GM18499 (cell line): ENCODE measurements around the gene NHSL1.
"Not testable (repeated sequence)": the region's sequence is repeated elsewhere in the genome, so short reads cannot be mapped to it uniquely, and the experiment has no call there.

Experiments used
- ATAC-seq: cut with Tn5 transposase; IDR thresholded peaks from one replicate; pipeline ENCODE4 v1.9.1; 2021; ENCODE audit warnings: moderate number of reproducible peaks; ENCODE audit not compliant: insufficient read depth, unreplicated experiment

NHSL1 gene

DNA sequence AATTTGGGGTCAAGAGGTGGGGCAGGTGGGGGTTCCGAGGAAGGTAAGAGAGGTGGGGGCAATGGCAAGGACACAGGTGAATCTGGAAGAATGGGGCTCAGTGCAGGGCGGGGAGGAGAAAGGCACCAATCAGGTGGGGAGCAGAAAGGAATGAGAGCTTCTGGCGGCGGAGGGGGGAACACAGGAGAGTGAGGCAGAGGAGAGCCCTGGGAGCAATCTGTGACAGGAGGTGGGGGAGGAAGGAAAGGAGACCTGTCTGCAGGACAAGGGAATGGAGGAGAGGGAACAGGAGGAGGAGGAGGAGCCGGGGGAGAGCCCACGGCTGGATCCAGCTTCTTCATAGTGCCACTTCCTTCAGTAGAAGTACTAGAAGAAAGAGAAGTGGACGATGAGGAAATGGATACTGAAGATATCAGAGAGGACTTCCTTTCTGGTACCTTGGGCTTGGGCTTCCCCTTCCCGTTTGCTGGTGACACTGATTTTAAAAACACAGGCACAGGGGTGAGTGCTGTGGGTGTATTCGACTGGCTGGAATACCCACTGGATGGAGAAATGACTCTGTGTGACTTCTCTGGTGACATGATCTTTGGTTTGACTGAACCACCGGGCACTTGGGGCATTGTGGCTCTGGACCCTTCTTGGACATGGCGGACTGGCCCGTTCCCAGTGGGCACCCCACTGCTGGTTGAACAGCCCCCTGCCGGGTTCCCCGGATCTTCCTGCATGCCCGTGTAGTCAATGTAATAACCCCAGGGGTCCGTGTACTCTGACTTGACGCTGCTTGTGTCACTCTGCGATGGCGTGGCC, 67.8 kb downstream of the NHSL1 start:
- ATAC-seq: no peak

DNA sequence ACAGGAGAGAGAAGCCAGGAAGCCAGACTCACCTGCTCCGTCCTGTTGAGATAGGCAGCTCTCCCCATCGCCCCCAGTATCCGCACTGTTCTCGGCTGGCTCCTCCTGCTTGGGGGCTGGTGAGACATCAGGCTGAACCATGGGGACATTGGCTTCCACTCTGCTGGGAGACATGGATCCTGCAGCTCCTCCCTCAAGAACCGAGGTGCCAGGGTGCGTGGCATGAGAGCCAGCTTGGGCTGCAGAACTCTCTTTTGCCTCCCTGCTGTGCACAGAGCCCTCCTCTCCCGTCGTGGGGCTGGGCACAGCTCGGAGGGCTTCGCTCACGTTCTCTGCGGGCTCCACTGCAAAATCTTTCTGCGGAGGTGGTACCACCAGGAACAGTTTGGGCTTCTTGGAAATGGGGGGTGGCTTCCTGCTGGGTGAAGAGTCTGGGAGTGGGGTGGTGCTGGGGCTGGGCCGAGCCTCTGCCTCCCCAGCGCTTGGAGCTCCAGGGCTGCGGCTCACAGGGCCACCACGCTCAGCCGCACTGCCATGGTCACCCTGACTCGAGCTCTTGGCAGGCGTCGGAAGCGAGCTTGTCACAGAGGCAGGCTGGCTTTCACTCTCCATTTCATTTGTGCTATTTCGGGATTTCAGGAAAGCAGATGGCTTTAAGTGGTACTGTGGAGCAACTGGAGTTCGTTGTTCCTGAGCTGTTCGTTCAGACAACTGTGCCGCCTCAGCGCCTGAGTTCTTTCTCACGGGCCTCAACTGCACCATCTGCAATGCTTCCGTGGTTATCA, 68.7 kb downstream of the NHSL1 start:
- ATAC-seq: no peak

DNA sequence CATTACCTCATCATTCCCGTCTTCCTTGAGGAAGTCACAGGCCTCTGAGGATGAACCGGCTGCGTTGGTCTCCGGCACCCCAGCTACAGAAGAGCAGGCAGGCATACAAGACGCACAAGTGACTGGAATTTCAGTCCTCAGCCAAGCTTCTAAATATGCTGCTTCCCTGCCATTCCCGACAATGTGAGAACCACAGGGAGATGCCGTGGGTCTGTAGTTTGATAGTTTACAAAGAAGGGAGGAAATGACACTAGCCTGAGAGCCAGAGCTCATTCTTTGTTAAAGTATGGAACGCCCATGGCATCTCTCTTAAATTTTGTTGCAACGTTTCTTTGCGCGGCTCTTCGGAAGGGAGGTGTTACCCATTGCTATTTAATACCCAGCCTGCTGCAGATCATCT, 69.5 kb downstream of the NHSL1 start:
- ATAC-seq: no peak

DNA sequence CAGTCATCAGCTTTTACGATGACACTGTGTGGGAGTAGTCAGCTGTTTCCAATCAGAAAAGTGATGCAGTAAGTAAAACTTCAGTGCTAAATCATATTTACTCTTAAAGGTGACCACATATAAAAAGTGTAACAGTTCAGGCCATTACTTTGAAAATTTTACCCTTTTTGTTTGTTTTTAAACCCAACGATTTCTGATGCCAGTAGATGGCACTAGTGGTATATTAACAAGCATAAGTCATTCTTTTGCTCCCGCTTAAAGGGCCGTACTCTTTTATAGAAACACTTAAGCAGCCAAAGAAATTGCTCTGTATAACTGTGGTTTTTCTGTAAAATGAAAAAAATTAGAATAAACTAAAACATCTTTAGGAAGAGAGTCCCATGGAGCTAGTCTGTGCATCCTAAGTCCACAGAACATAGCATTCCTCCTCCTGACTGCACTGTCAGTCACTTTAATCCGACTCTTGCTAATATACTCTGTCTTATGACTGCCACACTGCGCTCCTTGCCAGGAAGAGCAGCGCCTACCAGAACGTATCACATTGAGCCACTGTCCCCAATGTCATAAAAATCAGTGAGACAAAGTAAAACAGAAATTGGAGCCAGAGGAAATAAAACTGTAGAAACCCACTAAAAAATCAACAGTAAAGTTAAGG, 70.2 kb downstream of the NHSL1 start:
- no peak for ATAC-seq

DNA sequence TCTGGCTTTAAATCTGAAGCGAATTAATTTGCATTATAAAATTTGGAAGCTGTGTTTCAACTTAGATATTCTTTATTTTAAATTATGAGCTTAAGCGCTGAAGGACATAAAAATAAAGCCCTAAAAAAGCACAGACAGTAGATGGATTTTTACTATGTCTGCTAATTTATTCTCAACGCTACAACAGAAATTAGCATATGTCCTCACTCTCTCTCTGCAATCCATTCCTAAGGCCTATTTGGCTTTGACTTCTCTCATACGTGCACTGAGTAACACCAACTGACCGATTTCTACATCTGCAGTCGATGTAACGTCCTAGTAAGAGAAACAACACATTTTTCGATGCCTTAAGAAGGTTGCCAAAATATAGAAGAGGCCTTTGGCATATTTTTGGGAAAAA, 71.6 kb downstream of the NHSL1 start:
- ATAC-seq: no peak

DNA sequence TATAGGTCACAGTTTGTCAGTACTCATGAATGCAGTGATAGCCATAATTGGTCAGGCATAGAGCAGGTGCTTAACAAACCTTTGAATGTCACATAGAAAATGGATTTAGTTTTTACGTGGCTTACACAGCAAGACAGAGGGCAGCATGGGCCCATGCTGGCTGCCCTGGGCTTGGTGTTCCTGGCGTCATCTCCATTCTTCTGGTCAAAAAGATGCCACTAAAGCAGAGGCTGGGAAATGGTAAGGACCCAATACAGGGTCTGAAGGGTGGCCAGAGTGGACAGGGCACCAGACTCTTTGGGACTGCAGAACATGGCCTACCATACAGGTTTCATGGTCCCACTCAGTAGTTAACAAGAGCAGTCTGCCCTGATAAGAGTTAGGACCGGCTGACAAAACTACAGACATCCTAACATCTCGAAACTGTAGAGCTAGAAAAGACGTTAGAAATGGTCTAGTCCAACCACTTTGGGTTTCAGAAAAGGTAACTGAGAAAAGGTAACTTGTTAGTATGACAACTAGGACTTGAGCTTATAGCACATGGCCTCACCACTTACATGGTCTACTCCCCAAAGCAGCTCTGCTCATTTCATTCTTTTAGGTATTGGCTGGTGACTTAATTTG, 72.7 kb downstream of the NHSL1 start:
- no peak for ATAC-seq

DNA sequence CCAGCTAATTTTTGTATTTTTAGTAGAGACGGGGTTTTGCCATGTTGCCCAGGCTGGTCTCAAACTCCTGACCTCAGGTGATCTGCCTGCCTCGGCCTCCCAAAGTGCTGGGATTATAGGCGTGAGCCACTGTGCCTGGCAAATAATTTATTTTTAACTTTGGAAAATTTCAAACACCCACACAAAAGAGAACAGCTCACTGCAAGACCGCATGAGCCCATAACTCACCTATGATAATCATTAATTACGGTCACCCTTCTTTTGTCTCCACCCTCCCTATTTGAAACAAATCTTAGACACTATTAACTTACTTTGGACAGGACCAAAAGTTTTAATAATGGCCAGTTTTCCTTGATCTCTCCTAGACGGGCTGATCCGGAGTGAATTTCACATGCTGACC, 74.0 kb downstream of the NHSL1 start:
- not testable (repeated sequence) for ATAC-seq

DNA sequence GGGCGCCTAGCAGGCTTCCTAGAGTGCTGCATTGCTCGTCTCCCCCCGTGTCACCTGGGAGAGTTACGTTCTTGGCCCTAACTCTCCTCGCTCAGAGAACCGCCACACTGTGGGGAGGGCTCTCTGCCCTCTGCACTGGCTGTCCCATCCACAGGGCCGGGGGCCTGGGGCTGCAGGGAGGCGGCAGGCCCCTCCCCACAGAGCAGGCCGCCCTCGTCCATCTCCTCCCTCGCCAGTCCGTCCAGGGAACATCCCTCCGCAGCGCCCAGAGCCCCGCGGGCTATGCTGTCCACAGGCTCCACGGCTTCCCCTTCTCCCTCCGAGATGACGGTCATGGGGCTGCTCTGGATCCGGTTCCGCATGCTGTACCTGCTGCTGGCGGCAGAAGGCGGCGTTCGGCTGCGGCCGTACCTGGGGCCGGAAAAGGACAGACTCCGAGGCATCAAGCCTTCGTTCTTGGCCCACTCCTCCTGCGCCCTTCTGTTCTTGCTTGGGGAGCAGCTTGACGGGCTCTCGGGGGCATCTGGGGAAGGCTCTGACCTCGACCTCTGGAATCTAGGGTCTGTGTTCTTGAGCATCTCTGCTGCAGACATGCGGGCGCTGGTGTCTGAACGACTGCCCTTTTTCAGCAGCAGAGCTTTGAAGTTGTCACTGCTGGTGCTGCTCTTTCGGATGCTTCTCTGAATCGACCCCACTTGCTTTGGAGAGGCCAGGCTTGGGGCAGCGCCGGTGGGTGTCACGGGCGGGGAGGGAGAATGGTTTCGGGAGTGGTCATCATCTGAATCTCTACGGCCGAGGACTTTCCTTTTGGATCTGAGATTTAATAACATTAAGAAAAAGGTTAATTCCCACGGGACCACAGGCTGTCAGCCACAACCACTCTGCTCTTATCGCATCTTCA, 75.0 kb downstream of the NHSL1 start:
- no peak for ATAC-seq

DNA sequence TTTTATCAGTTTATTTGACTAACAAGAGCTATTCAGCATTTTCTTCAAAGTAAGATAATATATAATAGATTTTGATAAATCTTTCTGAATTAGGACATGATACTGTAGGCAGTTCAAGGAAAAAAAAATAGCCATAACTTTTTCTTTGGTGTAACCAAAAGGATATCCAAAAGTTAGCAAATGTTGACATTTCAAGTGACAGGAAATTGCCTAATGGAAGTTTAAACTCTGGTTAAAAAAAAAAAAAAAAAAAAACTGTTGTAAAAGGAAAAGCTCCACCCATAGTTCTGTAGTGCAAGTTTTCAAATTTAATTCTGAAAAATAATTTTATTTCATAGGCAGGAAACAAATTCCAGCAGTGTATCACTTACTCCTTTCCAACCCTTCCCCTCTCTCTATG, 76.4 kb downstream of the NHSL1 start:
- no peak for ATAC-seq

DNA sequence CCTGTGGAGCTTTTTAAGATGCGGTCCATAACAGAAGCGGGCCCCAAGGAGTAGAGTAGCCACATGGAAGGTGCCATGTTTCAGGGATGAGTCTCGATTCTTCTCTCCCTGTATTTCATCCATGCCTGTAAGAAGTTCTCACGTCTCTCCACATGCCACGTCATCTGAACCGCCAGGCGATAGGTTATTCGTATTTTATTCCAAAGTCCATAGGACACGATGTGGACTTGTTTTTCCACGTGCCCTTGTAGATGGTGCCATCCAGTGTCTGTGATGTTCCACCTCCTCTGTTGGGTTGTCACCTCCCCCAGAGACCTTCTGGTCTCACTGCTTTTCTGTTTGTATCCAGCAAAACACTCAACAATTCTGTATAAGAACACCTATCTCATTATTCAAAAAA, 77.7 kb downstream of the NHSL1 start:
- ATAC-seq: no peak

DNA sequence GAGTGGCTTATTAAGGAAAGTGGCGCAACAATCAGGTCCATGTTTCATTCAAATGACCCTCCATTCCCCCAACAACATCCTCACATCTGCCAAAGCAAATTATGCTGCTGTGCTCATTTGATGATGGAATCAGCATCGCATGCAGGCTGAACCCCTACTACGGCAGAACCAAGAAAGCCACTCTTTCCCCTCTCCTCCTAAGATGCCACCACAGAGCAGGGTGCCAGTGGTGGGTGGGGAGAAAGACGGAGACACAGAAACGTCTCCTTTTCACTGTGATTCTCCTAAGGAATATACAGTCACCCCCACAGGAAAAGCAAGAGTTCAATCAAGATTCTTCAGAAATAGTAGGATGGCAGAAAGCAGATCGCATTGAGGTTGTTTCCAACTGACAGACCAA, 78.2 kb downstream of the NHSL1 start:
- no peak for ATAC-seq

DNA sequence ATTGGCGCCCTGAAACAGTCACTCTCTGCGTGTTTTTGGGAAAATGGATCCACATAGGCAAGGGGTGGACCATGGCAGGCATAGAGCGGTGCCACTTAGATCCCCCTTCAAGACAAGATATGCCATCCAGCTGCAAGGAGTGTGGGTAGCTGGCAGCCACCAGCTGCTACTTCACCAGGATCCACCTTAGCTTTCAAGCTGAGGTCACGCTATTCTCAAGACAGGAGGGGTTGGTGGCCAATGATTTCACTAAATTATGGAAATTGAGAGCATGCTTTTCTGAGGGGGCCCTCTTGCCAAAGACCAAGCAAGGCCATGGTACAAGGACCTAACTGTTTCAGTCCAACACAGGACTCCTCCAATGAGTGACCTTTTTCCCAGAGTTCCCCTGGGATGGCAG, 78.9 kb downstream of the NHSL1 start:
- ATAC-seq: no peak

DNA sequence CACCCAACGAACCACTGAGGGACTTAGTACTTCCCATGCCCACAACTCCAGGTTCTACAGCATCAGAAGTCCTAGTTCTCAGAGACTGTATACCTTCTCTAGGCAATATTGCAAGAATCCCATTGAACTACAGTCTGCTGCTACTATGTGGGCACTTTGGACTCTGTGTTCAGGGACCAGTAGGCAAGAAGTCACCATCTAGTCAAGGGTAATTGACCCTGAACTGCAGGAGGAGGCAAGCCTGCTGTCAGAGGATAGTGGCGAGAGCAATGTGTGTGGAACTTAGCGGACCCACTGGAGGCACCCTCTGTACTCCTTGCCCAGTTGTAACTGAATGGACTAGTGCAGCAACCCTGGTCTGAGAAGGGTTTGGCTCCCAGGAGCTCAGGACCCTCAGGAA, 79.5 kb downstream of the NHSL1 start:
- ATAC-seq: no peak

DNA sequence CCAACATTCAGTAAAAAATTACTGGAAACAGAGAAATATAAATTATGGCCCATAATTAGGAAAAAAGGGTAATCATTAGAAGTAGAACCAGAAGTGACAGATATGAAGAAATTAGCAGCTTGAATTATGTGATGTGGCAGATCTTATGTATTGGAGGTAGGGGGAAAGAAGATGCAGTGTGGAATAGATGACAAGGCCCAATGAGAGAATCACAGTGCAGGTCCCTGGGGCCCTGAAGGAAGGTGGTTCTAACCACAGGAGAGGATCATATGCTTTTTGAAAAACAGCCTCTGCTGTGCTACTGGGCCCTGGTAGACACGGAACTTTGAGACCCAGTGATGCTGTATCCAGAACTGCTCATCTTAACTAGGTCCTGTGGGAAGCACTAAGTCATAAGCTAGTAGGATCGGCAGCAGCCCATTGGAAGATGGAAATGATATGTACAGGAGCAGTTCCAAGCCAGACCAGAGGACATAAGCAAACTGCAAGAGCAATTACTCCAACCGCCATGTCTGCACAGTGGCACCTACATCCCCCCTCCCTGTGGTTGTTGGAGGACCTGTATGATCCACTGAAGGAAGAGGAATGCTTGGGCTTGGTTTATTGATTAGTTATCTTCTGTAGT, 81.1 kb downstream of the NHSL1 start:
- no peak for ATAC-seq

DNA sequence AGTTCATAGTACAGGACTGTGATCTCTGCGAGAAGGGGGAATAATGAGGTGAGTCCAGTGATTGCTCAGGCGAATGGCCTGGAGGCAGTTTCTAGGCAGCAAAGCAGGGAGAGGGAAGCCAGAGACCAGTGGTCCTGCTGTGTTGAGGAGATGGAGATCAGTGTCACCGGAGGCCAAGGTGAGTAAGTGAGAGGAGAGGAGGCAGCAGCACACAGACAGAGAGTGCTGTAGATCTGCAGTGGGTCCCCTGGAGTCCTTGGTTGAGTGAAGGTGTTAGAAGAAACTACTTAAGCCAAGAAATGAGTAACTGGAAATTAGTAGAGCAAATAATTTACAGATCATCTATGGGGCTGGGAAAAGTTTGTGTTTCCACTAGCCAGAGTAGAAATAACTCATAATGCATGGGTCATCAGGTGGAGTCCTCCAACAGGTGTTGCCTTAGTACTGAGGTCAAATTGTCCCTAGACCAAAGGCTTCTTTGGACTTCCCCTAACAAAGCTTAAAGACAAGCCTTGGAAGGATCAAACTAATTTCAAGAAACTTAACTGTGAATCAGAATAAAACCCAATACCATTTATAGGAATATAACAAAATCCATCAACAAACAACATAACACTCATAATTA, 81.7 kb downstream of the NHSL1 start:
- no peak for ATAC-seq

DNA sequence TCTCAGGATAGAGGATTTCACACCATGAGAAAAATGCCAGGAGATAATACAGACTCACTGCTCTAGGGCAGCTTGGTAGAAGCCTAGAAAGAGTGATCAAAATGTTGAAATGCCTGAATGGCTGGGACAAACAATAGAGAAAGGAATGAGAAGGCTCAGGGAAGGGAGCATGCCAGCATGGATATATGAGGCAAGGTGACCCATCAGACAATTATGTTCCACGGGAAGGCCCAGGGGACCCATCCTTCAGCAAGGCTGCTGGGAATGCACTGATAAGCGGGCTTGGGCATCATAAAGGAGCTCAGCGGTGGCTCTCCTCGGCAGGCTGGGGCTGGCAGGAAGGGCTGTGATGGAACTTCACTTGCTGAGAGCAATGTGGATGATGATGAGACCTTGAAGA, 83.1 kb downstream of the NHSL1 start:
- no peak for ATAC-seq

DNA sequence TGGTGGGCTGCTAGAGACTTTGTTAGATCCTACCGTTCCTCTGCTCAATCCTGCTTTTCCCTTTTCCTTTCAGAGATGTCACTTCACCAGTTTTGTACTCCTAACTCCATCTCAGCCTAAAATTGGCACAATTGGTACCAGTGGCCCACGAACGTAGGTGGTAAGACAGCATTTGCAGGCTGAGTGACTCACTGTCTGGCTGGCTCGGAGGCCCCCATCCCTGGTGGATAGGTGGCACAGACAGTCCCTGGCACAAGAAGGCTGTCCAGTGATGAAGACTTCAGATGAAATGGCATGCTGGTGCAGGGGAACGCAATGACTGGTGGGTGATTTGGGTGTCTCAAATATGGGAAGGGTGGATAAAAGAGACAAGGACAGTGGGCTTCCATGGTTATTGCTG, 84.2 kb downstream of the NHSL1 start:
- ATAC-seq: no peak

DNA sequence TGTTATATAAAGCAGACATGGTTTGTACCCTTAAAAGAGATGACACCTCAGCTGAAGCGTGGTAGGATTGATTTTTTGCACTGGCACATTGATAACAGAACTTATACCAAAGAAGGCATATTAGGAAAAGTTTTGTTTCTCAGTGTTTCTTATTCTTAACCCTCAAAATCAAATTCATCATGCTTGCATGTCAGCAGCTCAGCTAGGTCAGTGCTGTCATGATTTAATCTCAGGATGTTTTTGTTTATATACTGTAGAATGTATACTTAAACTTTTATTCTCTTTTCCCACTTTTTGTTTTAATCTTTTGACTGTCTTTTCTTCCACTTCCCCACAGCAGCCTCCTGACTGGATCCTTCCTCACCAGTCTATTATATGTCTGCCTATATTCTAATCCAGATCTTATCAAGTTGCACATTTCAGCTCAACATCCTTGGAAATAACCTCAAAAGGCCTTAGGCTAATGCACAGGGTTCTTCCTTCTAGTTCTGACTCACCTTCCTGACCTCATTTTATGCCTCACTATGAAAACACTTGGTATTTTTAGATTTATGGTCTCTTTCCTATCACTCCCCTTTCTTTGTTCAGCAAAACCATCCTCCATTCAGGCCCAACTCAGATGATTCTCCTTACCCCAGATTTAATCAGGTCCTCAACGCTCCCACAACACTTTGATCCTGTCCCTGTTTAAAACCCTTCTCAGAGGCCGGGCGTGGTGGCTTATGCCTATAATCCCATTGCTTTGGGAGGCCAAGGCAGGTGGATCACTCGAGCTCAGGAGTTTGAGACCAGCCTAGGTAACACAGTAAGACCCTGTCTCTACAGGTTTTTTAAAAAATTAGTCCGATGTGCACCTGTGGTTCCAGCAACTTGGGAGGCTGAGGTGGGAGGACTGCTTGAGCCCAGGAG, 88.1 kb downstream of the NHSL1 start:
- ATAC-seq: peak; percentile 68
